Measurements from ENCODE around the gene ZNF664.

ZNF664 gene

DNA sequence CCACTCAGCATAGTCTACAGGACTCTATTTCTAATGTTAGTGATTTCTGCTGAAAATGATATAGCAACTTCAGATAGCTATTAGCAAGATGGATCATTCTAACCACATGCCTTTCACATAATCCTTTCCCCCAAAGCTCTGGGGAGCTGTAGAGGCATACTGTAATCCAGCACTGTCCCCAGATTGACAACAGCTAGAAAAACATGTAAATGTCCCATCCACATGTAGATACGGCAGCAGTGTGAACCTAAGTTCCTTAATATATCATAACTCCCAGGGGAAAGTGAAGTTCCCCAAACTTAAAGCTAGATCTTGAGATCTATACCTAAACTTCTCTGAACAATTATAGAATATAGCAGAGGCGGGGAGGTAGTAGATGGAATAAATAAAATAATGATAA, 14.0 kb downstream of the ZNF664 start:
- in situ Hi-C loops (cut with MboI; ENCODE audit: low sequenced_read_pairs): no loop called here

- in situ Hi-C loops (cut with MboI; ENCODE audit: low sequenced_read_pairs): no loop called here
These were observed 16.2 kb downstream of the ZNF664 start for GRCh38 chr12:123989168-123989567.

DNA sequence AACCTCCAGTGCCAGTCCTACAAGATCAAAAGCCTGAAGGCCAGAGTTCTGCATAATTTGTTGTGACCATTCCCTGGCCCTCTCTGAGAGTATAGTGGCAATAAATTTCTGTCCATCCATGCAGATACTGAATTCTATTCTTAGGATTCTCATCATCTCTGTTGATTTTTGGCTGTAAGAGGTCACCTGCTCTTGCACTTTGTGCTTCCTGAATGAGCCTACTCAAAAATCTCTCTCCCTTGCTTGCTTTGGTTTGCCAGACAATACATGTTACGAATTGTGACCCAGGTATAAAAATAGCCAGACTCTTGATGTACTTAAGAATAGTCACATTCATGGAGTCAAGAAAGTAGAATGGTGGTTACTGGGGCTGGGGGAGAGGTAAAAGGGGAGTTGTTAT, 16.7 kb downstream of the ZNF664 start:
- in situ Hi-C loops (cut with MboI; ENCODE audit: low sequenced_read_pairs): no loop called here

- in situ Hi-C loops (cut with MboI; ENCODE audit: low sequenced_read_pairs): no loop called here
These were observed 17.5 kb downstream of the ZNF664 start for GRCh38 chr12:123990511-123990910.

GRCh38 chr12:123991372-123991951, 18.4 kb downstream of the ZNF664 start:
- in situ Hi-C loops (cut with MboI; ENCODE audit: low sequenced_read_pairs): no loop called here

GRCh38 chr12:123992118-123992825, 19.3 kb downstream of the ZNF664 start:
- in situ Hi-C loops (cut with MboI; ENCODE audit: low sequenced_read_pairs): no loop called here

DNA sequence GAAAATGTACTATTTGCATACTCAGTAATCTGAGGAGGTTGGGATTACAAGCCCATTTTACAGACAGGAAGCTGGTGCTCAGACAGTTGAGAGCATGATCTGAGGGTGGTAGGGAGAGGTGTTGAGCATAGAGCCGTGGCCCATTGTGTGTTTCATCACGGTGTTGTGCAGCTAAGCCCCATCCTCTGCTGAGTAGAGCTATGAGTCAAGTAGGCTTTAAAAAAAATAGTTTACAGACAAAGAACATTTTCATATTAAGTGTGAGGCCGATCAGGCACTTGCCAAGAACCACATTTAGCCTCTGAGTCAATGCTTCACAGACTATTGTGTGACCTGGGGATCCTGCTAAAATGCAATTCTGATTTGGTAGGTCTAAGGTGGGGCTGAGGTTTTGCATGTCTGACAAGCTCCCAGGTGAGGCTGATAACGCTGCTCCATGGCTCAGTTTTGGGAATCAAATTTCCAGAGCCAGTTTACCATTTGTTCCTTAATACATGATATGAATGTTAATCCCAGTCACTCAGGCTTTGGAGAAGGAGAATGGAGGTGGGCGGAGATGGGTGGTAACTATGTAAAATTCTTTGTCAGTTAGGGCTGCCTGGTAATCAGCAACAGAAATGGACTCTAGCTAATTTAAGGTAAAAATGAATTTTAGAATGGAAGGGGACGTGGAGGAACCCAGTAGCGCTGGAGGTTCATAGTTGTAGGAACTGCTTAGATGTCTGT, 22.2 kb downstream of the ZNF664 start:
- in situ Hi-C loops (cut with MboI; ENCODE audit: low sequenced_read_pairs): no loop called here

GRCh38 chr12:123996581-123996980, 23.6 kb downstream of the ZNF664 start:
- in situ Hi-C loops (cut with MboI; ENCODE audit: low sequenced_read_pairs): no loop called here

DNA sequence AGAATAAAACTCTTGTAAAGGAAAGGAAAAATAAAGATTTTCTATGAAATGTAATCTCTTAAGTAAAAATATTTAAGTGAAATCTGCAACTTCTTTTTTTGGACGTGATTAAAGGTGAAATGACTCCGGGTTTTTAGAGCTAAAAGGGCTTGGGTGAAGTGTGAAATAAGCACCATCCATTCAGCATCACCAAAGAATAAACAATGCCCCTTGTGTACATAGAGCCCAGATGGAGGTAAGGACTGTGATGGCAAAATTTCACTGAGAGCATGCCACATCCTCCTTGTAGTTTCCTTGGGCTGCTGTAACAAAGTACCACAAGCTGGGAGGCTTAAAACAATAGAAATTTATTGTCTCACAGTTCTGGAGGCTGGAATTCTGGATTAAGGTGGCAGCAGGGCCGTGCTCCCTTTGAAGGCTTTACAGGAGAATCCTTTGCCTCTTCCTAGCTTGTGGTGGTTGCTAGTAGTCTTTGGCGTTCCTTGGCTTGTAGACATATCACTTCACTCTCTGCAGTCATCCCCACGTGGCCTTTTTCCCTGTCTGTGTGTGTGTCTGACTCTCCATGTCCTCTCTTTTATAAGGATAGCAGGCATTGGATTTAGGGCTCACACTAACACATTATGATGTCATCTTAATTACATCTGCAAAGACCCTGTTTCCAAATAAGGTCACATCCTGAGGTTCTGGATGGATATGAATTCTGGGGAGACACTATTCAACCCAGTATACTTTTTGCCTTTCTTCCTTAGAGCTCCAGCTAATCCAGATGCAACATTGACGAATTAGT, 24.2 kb downstream of the ZNF664 start:
- in situ Hi-C loops (cut with MboI; ENCODE audit: low sequenced_read_pairs): no loop called here

GRCh38 chr12:123997908-123998307, 24.9 kb downstream of the ZNF664 start:
- in situ Hi-C loops (cut with MboI; ENCODE audit: low sequenced_read_pairs): no loop called here

- in situ Hi-C loops (cut with MboI; ENCODE audit: low sequenced_read_pairs): no loop called here
These were observed 25.5 kb downstream of the ZNF664 start for GRCh38 chr12:123998344-123998990.

GRCh38 chr12:123998991-123999359, 26.0 kb downstream of the ZNF664 start:
- in situ Hi-C loops (cut with MboI; ENCODE audit: low sequenced_read_pairs): no loop called here

GRCh38 chr12:124000111-124000510, 27.1 kb downstream of the ZNF664 start:
- in situ Hi-C loops (cut with MboI; ENCODE audit: low sequenced_read_pairs): no loop called here

- in situ Hi-C loops (cut with MboI; ENCODE audit: low sequenced_read_pairs): no loop called here
These were observed 28.3 kb downstream of the ZNF664 start for GRCh38 chr12:124001343-124001742.

- in situ Hi-C loops (cut with MboI; ENCODE audit: low sequenced_read_pairs): no loop called here
These were observed 29.1 kb downstream of the ZNF664 start for GRCh38 chr12:124002021-124002644.

DNA sequence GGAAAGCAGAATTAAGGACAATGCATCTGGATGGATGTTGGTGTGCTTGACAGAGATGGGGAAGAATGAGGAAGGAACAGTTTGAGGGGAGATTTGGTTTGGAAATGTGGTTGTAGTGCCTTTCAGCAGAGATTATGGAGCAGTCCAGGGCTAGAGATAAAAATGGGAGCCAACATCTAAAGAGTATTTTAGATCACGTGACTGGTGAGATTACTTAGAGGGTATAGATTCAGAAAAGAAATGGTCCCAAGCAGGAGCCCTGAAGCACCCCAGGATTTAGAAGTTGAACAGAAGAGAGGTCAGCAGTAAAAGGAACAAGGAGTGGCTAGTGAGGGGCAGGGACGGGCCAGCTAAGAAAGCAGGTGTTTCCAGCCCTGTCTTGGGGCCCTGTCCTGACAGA, 29.6 kb downstream of the ZNF664 start:
- in situ Hi-C loops (cut with MboI; ENCODE audit: low sequenced_read_pairs): no loop called here

- in situ Hi-C loops (cut with MboI; ENCODE audit: low sequenced_read_pairs): no loop called here
These were observed 31.3 kb downstream of the ZNF664 start for GRCh38 chr12:124004233-124004875.

DNA sequence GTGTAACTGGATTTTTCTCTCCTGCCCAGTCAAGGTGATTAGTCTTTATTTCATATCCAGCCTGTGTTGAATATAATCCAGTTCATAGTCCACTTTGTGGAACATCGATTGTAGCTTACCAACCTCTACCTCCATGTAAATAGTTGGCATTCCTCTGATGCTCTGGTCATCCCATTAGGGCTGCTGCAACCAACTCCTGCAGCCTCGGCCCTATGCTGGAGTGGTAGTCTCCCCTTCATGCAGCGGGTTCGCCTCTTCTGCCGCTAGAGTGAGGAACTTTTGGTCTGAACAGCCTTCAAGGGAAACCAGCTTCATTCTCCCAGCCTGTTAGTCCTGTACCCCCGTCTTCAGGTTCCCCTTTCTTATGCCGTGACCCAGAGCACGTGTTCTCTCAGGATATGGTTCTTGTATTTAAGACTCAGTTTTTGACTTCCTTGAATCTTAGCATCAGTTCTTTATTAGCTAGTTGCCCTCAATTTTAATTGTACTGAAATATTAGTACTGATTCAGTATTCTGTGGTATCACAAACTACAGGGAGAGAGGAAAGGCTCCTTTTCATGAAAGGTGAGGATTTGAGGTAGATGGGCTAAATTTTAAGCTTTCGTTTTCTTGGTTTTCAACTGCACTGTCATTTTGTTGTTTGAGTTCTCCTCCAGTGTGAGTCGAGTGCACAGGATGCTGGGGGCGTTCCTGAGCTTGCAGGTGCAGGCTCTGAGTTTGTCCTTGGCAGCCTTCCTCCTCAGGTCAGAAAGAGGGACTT, 33.2 kb downstream of the ZNF664 start:
- in situ Hi-C loops (cut with MboI; ENCODE audit: low sequenced_read_pairs): no loop called here
